K562 (cell line): ENCODE results near the gene DENND1A. TPM values are rescaled to one million over a fixed set of nuclear protein-coding genes. Genes with fewer than 3 reads are reported as not detected.

Experiments
- ARID2 ChIP-seq: fragments of 450-650 bp; IDR thresholded peaks from 2 replicates; pipeline ENCODE4 v1.6.1; 2017; ENCODE audit warnings: antibody characterized with exemption, mild to moderate bottlenecking
- BCOR ChIP-seq: fragments of 450-650 bp; IDR thresholded peaks from 2 replicates; pipeline ENCODE4 v1.6.1; 2016
- ETV5 ChIP-seq: sonication (generic); formaldehyde crosslinking; IDR thresholded peaks from 2 replicates; pipeline ENCODE4 v1.4.0; 2020; ENCODE audit warnings: low read depth, mild to moderate bottlenecking, missing genetic modification reagents
- FUS ChIP-seq: fragments of 200-400 bp; formaldehyde crosslinking; optimal IDR thresholded peaks from 2 replicates; pipeline ENCODE3; 2017; ENCODE audit warnings: low read depth, low read length
- HNRNPK ChIP-seq: fragments of 200-400 bp; formaldehyde crosslinking; IDR thresholded peaks from one replicate; pipeline ENCODE4 v1.6.1; 2018; ENCODE audit warnings: mild to moderate bottlenecking, low read depth, low read length; ENCODE audit not compliant: poor library complexity, severe bottlenecking
- MECOM ChIP-seq: fragments of 250-450 bp; sonication (Bioruptor Pico); IDR thresholded peaks from 2 replicates; pipeline ENCODE4 v1.8.0; 2022; ENCODE audit warnings: inconsistent platforms
- PTRF ChIP-seq: fragments of 450-650 bp; IDR thresholded peaks from 2 replicates; pipeline ENCODE4 v1.6.1; 2016; ENCODE audit warnings: mild to moderate bottlenecking, missing genetic modification characterization, missing compliant biosample characterization
- SP1 ChIP-seq: sonication (generic); formaldehyde crosslinking; IDR thresholded peaks from 2 replicates; pipeline ENCODE4 v1.8.1; 2022; ENCODE audit warnings: mild to moderate bottlenecking, missing genetic modification reagents
- SRSF1 ChIP-seq: fragments of 200-400 bp; formaldehyde crosslinking; IDR thresholded peaks from 2 replicates; pipeline ENCODE4 v1.6.1; 2017; ENCODE audit warnings: mild to moderate bottlenecking, low read depth, low read length, moderate library complexity
- TBP ChIP-seq: optimal IDR thresholded peaks from 2 replicates; pipeline ENCODE3; 2011; ENCODE audit warnings: low read depth, low read length, improper control_type of control experiment
- TSC22D4 ChIP-seq: fragments of 450-650 bp; IDR thresholded peaks from 2 replicates; pipeline ENCODE4 v1.6.1; 2016; ENCODE audit warnings: missing genetic modification characterization, missing biosample characterization, control low read depth
- ZEB2 ChIP-seq: fragments of 450-650 bp; IDR thresholded peaks from 2 replicates; pipeline ENCODE4 v1.6.1; 2016
- ZNF408 ChIP-seq: fragments of 250-450 bp; sonication (Bioruptor Pico); IDR thresholded peaks from 2 replicates; pipeline ENCODE4 v1.4.0; 2020; ENCODE audit warnings: low read depth, mild to moderate bottlenecking, moderate library complexity
- ZNF551 ChIP-seq: fragments of 250-450 bp; sonication (Bioruptor Pico); IDR thresholded peaks from 2 replicates; pipeline ENCODE4 v1.5.0; 2021; ENCODE audit warnings: mild to moderate bottlenecking, moderate library complexity
- polyA plus RNA-seq, 8 experiments: library from polyadenylated mRNA; depleted of rRNA in 4 of 8; stranded (reverse) in 5 of 8; unstranded in 3 of 8; fragments of >200 nt; fragmentation: Nextera tagmentation in 2 of 8; fragmentation: Illumina TruSeq in 1 of 8; extraction: Ambion mirVana in 2 of 8; extraction: Trizol in 1 of 8; gene quantifications; 2 replicates each; pipeline versions ENCODE4 v1.2.1 to v1.2.3, GENCODE V29; 2011 to 2014; ENCODE audit warnings: inconsistent platforms in 1 of 8, missing spikeins in 1 of 8
- total RNA-seq, 7 experiments: library from RNA; depleted of rRNA in 6 of 7; stranded (reverse); fragments of >200 nt in 6 of 7; fragmentation: Illumina TruSeq in 2 of 7; extraction: Trizol in 2 of 7; gene quantifications; 2 replicates each; pipeline versions ENCODE4 v1.2.1 to v1.2.3, GENCODE V29; 2011 to 2021; ENCODE audit warnings: low replicate concordance in 1 of 7
- TF ChIP-seq, protein P1 (sequence below): fragments of 450-650 bp; IDR thresholded peaks from 2 replicates; pipeline ENCODE4 v1.6.1; 2016; ENCODE audit warnings: missing biosample characterization, missing genetic modification characterization
- TF ChIP-seq, protein P2 (sequence below): fragments of 450-650 bp; formaldehyde crosslinking; IDR thresholded peaks from 2 replicates; pipeline ENCODE4 v1.4.0; 2020; ENCODE audit warnings: mild to moderate bottlenecking
- TF ChIP-seq, protein P3 (sequence below): fragments of 450-650 bp; IDR thresholded peaks from 2 replicates; pipeline ENCODE4 v1.6.1; 2016; ENCODE audit warnings: low read depth, mild to moderate bottlenecking, moderate library complexity
- TF ChIP-seq, protein P4 (sequence below): fragments of 450-650 bp; IDR thresholded peaks from 2 replicates; pipeline ENCODE4 v1.7.1; 2018; ENCODE audit warnings: mild to moderate bottlenecking, low read depth; ENCODE audit not compliant: partially characterized antibody
- TF ChIP-seq, protein P5 (sequence below): fragments of 250-450 bp; sonication (Bioruptor Pico); IDR thresholded peaks from 2 replicates; pipeline ENCODE4 v1.8.0; 2022; ENCODE audit warnings: inconsistent platforms
- TF ChIP-seq, protein P6 (sequence below): fragments of 250-450 bp; sonication (Bioruptor Pico); IDR thresholded peaks from 2 replicates; pipeline ENCODE4 v1.8.0; 2021; ENCODE audit warnings: borderline replicate concordance, mild to moderate bottlenecking, moderate library complexity; ENCODE audit not compliant: poor library complexity, severe bottlenecking

Gene DENND1A
- total and polyA plus RNA-seq, 9 of the 15 experiments (the other 6 are each of a cell fraction or from before 2014, with no cell fraction given): 7.6 to 29.5 (median 15.7) TPM

DNA sequence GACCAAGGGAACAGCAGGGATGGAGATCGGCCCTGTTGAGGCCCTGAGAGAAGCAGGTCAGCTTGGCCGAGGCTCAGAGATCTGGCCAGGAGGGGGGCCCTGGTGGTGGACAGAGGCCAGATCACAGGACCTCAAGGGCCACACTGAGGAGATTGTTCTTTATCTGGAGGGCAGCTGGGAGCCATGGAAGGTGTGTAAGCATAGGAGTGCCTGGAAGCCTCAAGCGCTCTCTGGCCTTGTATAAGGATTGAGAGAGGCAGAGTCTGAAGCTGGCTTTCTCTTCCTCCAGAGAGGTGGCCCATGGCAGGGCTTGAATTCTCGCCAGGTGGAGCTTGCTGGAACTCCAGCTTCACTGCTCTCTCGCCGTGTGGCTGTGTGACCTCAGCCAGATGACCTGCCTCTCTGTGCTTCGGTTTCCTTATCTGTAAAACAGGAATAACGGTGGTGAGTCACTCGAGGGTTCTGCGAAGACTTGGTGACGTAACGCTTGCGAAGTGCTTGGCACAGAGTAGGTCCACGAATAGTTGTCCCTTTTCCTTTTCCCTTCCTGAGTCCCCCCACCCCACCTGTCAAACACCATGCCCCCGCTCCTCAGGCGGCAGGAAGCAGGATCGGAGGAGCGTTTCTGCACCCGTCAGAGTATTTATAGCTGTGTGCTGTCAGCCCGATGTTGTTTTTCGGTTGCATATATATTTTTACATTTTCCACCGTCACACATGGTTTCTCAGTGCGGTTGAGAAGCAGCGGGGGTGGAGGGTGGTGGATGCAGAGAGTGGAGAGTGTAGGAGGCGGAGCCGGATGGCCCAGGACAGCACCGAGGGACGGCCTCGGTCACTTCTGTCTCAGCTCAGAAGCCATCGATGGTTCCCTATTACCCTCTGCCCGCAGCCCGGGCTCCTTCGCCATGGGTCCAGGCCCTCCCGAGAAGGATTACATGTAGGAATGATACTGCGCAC is 590.9 kb downstream of the DENND1A start (continued):
- TF ChIP-seq FUS: no peak
- no peak for TF ChIP-seq ZEB2
- TF ChIP-seq, protein P1, sequence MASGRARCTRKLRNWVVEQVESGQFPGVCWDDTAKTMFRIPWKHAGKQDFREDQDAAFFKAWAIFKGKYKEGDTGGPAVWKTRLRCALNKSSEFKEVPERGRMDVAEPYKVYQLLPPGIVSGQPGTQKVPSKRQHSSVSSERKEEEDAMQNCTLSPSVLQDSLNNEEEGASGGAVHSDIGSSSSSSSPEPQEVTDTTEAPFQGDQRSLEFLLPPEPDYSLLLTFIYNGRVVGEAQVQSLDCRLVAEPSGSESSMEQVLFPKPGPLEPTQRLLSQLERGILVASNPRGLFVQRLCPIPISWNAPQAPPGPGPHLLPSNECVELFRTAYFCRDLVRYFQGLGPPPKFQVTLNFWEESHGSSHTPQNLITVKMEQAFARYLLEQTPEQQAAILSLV: no peak
- TF ChIP-seq, protein P2, sequence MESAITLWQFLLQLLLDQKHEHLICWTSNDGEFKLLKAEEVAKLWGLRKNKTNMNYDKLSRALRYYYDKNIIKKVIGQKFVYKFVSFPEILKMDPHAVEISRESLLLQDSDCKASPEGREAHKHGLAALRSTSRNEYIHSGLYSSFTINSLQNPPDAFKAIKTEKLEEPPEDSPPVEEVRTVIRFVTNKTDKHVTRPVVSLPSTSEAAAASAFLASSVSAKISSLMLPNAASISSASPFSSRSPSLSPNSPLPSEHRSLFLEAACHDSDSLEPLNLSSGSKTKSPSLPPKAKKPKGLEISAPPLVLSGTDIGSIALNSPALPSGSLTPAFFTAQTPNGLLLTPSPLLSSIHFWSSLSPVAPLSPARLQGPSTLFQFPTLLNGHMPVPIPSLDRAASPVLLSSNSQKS (CRISPR knock-in tag): no peak
- TF ChIP-seq, protein P3, sequence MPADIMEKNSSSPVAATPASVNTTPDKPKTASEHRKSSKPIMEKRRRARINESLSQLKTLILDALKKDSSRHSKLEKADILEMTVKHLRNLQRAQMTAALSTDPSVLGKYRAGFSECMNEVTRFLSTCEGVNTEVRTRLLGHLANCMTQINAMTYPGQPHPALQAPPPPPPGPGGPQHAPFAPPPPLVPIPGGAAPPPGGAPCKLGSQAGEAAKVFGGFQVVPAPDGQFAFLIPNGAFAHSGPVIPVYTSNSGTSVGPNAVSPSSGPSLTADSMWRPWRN: no peak; the same call in 1 of the 2 replicates
- TF ChIP-seq PTRF (tag): no peak
- TF ChIP-seq SP1 (CRISPR knock-in tag): peak; percentile 49; the same call in 1 of the 2 replicates
- TF ChIP-seq SRSF1: no peak
- TF ChIP-seq, protein P4, sequence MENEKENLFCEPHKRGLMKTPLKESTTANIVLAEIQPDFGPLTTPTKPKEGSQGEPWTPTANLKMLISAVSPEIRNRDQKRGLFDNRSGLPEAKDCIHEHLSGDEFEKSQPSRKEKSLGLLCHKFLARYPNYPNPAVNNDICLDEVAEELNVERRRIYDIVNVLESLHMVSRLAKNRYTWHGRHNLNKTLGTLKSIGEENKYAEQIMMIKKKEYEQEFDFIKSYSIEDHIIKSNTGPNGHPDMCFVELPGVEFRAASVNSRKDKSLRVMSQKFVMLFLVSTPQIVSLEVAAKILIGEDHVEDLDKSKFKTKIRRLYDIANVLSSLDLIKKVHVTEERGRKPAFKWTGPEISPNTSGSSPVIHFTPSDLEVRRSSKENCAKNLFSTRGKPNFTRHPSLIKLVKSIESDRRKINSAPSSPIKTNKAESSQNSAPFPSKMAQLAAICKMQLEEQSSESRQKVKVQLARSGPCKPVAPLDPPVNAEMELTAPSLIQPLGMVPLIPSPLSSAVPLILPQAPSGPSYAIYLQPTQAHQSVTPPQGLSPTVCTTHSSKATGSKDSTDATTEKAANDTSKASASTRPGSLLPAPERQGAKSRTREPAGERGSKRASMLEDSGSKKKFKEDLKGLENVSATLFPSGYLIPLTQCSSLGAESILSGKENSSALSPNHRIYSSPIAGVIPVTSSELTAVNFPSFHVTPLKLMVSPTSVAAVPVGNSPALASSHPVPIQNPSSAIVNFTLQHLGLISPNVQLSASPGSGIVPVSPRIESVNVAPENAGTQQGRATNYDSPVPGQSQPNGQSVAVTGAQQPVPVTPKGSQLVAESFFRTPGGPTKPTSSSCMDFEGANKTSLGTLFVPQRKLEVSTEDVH: no peak
- TF ChIP-seq TSC22D4 (tag): no peak
- TF ChIP-seq BCOR: peak; percentile 99
- TF ChIP-seq ETV5 (CRISPR knock-in tag): no peak; the same call in 1 of the 2 replicates
- TF ChIP-seq TBP: no peak
- TF ChIP-seq ZNF408 (CRISPR knock-in tag): no peak
- TF ChIP-seq MECOM (CRISPR knock-in tag): no peak
- TF ChIP-seq, protein P5, sequence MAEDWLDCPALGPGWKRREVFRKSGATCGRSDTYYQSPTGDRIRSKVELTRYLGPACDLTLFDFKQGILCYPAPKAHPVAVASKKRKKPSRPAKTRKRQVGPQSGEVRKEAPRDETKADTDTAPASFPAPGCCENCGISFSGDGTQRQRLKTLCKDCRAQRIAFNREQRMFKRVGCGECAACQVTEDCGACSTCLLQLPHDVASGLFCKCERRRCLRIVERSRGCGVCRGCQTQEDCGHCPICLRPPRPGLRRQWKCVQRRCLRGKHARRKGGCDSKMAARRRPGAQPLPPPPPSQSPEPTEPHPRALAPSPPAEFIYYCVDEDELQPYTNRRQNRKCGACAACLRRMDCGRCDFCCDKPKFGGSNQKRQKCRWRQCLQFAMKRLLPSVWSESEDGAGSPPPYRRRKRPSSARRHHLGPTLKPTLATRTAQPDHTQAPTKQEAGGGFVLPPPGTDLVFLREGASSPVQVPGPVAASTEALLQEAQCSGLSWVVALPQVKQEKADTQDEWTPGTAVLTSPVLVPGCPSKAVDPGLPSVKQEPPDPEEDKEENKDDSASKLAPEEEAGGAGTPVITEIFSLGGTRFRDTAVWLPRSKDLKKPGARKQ: no peak
- TF ChIP-seq ARID2: no peak
- TF ChIP-seq, protein P6, sequence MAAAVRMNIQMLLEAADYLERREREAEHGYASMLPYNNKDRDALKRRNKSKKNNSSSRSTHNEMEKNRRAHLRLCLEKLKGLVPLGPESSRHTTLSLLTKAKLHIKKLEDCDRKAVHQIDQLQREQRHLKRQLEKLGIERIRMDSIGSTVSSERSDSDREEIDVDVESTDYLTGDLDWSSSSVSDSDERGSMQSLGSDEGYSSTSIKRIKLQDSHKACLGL: no peak
- no peak for TF ChIP-seq ZNF551 (CRISPR knock-in tag)
- no peak for TF ChIP-seq HNRNPK
